Left lung (tissue), 10 donors: ENCODE results near the gene SHISA5. TPM values are rescaled to one million over a fixed set of nuclear protein-coding genes. Genes with fewer than 3 reads are reported as not detected.
A peak's percentile ranks its signal among the peaks of the same experiment; 100 is the strongest.

Experiments used
- ATAC-seq: fragments of 200-7000 bp; cut with Tn5 transposase; one replicate; pipeline ENCODE4 v1.9.1; 2020; ENCODE audit warnings: moderate library complexity
- DNase-seq, 4 donors: peaks; one replicate each; pipeline ENCODE4 v3.0.0-alpha.2; 2013 to 2020
- H3K27ac ChIP-seq, 2 donors: fragments of 200-600 bp; sonication (generic) in 1 of 2; one replicate each; pipeline versions ENCODE4 v1.5.0 to v1.8.0; 2020 to 2021
- H3K27me3 ChIP-seq, 2 donors: fragments of 200-600 bp; sonication (generic) in 1 of 2; one replicate each; pipeline versions ENCODE4 v1.5.0 to v1.8.0; 2020 to 2021
- H3K36me3 ChIP-seq, 2 donors: fragments of 200-600 bp; sonication (generic) in 1 of 2; one replicate each; pipeline versions ENCODE4 v1.5.0 to v1.8.0; 2020 to 2021
- H3K4me1 ChIP-seq, 2 donors: fragments of 200-600 bp; one replicate each; pipeline ENCODE4 v1.8.0; 2021
- H3K4me3 ChIP-seq, 2 donors: fragments of 200-600 bp; sonication (generic) in 1 of 2; one replicate each; pipeline versions ENCODE4 v1.5.0 to v1.8.0; 2020 to 2021; ENCODE audit warnings: mild to moderate bottlenecking in 1 of 2
- H3K9me3 ChIP-seq, 2 donors: fragments of 200-600 bp; sonication (generic) in 1 of 2; one replicate each; pipeline versions ENCODE4 v1.5.0 to v1.8.0; 2020 to 2021
- intact Hi-C, 2 donors: fragments of 100-400 bp; cut with DNase I; formaldehyde crosslinking; loops; one replicate each; pipeline versions ENCODE4 v1.11.2 to v1.14.2; 2022
- polyA plus RNA-seq, 6 donors: library from polyadenylated mRNA; unstranded; fragments of 120-200 nt; gene quantifications; one replicate each; pipeline ENCODE4 v1.2.1, GENCODE V29; 2013; ENCODE audit not compliant: insufficient read length in 6 of 6
- total RNA-seq, 2 donors: library from RNA; stranded (reverse); fragmentation: NEBNext Ultra II Directional; extraction: Animal tissue kit (Norgen Biotek cat#: 25700); gene quantifications; one replicate each; pipeline ENCODE4 v1.2.1, GENCODE V29; 2021
- TF ChIP-seq, protein P1 (sequence below), 2 donors: fragments of 200-600 bp; sonication (generic) in 1 of 2; IDR thresholded peaks; one replicate each; pipeline versions ENCODE4 v1.5.0 to v1.8.0; 2021; ENCODE audit warnings: antibody characterized with exemption in 2 of 2
- donor health status: DM: no; HTN: yes; CAD: no.
- donor health status: DM: no; HTN: no; CAD: no.

Gene SHISA5
- total and polyA plus RNA-seq, 8 donors: 99.2 to 206 (median 114) TPM

DNA sequence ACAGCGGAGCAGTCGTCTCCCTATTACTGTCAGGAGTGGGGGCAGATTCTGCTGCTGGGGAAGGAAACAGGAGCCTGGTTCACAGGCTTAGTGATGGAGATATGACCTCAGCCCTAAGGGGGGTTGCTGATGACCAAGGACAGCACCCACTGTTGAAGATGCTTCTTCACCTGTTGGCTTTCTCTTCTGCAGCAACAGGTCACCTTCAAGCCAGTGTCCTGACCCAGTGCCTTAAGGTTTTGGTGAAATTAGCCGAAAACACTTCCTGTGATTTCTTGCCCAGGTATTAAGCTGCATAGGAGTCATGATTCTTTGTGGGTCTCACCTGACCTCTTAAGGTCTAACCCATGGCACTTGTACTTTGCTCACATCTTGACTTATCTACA lies 43.5 kb downstream of the SHISA5 start:
- DNase-seq (no peak), ATAC-seq (no peak)
- Histone ChIP-seq H3K4me1 (peaks cover 4 to 7% of the 10 kb centered on the region in 2 donors), H3K4me3 (no peak overlapping the region), H3K9me3 (no peaks in the 10 kb centered on the region), H3K27me3 (no peaks in the 10 kb centered on the region), H3K27ac (no peak overlapping the region), H3K36me3 (peaks cover 0 to 80% of the 10 kb centered on the region in 2 donors)
- TF ChIP-seq, protein P1, sequence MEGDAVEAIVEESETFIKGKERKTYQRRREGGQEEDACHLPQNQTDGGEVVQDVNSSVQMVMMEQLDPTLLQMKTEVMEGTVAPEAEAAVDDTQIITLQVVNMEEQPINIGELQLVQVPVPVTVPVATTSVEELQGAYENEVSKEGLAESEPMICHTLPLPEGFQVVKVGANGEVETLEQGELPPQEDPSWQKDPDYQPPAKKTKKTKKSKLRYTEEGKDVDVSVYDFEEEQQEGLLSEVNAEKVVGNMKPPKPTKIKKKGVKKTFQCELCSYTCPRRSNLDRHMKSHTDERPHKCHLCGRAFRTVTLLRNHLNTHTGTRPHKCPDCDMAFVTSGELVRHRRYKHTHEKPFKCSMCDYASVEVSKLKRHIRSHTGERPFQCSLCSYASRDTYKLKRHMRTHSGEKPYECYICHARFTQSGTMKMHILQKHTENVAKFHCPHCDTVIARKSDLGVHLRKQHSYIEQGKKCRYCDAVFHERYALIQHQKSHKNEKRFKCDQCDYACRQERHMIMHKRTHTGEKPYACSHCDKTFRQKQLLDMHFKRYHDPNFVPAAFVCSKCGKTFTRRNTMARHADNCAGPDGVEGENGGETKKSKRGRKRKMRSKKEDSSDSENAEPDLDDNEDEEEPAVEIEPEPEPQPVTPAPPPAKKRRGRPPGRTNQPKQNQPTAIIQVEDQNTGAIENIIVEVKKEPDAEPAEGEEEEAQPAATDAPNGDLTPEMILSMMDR (IDR thresholded peaks at IDR 0.05): no peak
- intact Hi-C loops: loop anchor here in 1 of 2 donors (10.0 kb wide), 1 partner anchor 84 kb away; no protein-coding TSS in a partner anchor

DNA sequence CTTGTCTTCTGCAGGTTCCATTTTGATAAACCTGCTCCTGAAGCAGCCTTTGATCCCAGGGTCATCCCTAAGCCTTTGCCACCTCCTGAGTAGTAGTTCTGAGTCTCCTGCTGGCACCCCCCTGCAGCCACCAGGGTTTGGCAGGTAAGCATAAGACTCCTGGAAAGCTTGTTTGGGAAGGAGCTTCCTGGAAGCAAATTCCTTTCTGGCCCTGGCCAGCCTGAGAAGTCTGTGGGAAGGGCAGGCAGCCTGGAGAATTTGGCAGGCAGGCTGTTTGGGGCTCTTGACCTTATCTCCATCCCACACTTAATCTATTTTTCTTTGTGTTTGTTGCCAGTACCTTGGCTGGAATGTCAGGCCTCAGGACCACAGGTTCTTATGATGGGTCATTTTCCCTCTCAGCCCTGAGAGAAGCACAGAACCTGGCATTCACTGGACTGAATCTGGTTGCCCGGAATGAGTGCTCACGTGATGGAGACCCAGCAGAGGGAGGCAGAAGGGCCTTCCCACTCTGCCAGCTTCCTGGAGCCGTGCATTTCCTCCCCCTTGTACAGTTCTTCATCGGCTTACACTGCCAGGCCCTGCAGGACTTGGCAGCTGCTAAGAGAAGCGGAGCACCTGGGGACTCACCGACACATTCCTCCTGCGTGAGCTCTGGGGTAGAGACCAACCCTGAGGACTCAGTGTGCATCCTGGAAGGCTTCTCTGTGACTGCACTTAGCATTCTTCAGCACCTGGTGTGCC lies 44.0 kb downstream of the SHISA5 start:
- no peaks in the 10 kb centered on the region for H3K27me3 ChIP-seq
- TF ChIP-seq, protein P1 (IDR thresholded peaks at IDR 0.05): no peak
- peaks cover 0 to 86% of the 10 kb centered on the region in 2 donors for H3K36me3 ChIP-seq
- H3K4me3 ChIP-seq: no peak overlapping the region
- H3K9me3 ChIP-seq: no peaks in the 10 kb centered on the region
- intact Hi-C loops: loop anchor here in 1 of 2 donors (10.0 kb wide), 1 partner anchor 85 kb away; no protein-coding TSS in a partner anchor
- no peak overlapping the region for H3K27ac ChIP-seq
- peaks cover under 1 to 2% of the 10 kb centered on the region in 2 donors for H3K4me1 ChIP-seq
- DNase-seq: no peak
- peak; percentile 53 for ATAC-seq

DNA sequence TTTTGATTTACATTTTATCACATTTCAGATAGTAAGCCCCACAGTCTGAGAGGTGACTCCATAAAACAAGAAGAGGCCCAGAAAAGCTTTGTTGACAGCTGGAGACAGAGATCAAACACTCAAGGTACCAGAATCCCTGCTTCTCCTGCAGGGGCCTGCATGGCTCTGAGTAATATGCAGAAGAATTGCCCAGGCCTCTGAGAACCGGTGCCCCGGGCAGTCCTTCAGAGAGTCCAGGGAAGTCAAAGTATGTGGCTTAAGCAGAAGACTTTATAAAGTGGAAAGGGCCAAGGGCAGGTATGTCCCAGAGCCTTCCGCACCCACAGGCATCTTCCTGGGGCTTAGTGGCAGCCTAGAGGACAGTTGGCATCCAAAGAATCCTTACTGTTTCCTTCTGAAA lies 44.6 kb downstream of the SHISA5 start:
- TF ChIP-seq, protein P1 (IDR thresholded peaks at IDR 0.05): no peak
- DNase-seq: no peak
- Histone ChIP-seq H3K9me3 (no peaks in the 10 kb centered on the region), H3K27ac (no peak overlapping the region), H3K27me3 (no peaks in the 10 kb centered on the region), H3K4me3 (no peak overlapping the region), H3K36me3 (peaks cover 0 to 86% of the 10 kb centered on the region in 2 donors), H3K4me1 (no peaks in the 10 kb centered on the region)
- no peak for ATAC-seq
- intact Hi-C loops: no loop called here

DNA sequence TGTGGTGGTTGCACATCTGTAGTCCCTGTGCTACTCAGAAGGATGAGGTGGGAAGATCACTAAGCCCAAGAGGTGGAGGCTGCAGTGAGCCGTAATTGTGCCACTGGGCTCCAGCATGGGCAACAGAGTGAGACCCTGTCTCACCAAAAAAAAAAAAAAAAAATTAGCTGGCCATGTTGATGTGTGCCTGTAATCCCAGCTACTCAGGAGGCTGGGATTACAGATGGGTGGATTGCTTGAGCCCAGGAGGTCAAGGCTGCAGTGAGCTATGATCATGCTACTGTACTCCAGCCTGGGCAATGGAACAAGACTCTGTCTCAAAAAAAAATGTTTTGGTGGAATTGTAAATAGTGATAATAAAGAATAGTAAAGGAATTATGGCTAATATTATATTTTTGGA lies 47.5 kb downstream of the SHISA5 start:
- no peak for DNase-seq
- intact Hi-C loops: no loop called here

DNA sequence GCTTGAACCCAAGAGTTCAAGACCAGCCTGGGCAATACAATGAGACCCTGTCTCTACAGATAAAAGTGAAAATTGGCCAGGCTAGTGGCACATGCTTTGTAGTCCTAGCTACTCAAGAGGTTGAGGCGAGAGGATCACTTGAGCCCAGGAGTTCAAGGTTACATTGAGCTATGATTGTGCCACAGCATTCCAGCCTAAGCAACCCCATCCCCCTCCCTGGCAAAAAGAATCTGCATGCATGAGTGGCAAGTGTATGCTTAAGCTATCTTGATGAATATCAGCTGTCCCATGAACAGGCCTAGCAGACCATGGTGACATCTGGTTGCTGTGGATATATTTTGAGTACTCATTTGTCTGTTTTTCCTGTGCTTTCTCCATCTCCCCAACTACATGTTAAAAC lies 52.7 kb downstream of the SHISA5 start:
- Histone ChIP-seq H3K36me3 (peaks cover 4 to 48% of the 10 kb centered on the region in 2 donors), H3K4me1 (peaks cover 4 to 17% of the 10 kb centered on the region in 2 donors), H3K27ac (no peak overlapping the region), H3K9me3 (no peaks in the 10 kb centered on the region), H3K27me3 (no peaks in the 10 kb centered on the region), H3K4me3 (no peak overlapping the region)
- ATAC-seq (peak; percentile 8), DNase-seq (no peak)
- intact Hi-C loops: no loop called here
- TF ChIP-seq, protein P1 (IDR thresholded peaks at IDR 0.05): no peak

More for the DNA sequence above, 47.5 kb downstream of the SHISA5 start:
- Histone ChIP-seq H3K4me1 (no peaks in the 10 kb centered on the region), H3K36me3 (peaks cover 4 to 97% of the 10 kb centered on the region in 2 donors), H3K27ac (no peak overlapping the region), H3K9me3 (no peaks in the 10 kb centered on the region), H3K27me3 (no peaks in the 10 kb centered on the region), H3K4me3 (no peak overlapping the region)
- no peak for ATAC-seq
- TF ChIP-seq, protein P1 (IDR thresholded peaks at IDR 0.05): no peak
